HuH-7 (cell line): ENCODE results near the gene RAET1E.
"Not testable (repeated sequence)": the region's sequence is repeated elsewhere in the genome, so short reads cannot be mapped to it uniquely, and the experiment has no call there.

Experiments used
- DNase-seq: peaks from one replicate; pipeline ENCODE4 v3.0.0; 2011; ENCODE audit warnings: low spot score

RAET1E gene

GRCh38 chr6:149927025-149927424, 29.1 kb upstream of the RAET1E start:
- DNase-seq: not testable (repeated sequence)

- peak; percentile 86 for DNase-seq
Observed at GRCh38 chr6:149925974-149926777, 28.3 kb upstream of the RAET1E start.

GRCh38 chr6:149925253-149925973, 27.5 kb upstream of the RAET1E start:
- no peak for DNase-seq

DNA sequence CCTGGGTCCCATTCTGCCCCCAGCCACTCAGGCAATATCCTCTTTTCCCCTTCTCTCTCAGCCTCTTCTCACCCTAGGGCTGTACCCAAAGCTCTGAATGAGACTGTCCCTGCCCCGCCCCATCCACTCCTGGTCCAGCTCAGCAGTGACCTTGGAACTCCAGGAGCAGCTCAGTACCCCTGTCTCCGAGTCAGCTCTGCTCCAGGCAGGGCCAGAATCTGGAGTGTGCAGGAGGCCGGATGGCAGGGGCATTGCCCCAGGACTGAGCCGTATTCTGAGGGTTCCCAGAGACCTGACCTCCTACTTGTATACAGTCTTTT, 27.0 kb upstream of the RAET1E start:
- no peak for DNase-seq

DNA sequence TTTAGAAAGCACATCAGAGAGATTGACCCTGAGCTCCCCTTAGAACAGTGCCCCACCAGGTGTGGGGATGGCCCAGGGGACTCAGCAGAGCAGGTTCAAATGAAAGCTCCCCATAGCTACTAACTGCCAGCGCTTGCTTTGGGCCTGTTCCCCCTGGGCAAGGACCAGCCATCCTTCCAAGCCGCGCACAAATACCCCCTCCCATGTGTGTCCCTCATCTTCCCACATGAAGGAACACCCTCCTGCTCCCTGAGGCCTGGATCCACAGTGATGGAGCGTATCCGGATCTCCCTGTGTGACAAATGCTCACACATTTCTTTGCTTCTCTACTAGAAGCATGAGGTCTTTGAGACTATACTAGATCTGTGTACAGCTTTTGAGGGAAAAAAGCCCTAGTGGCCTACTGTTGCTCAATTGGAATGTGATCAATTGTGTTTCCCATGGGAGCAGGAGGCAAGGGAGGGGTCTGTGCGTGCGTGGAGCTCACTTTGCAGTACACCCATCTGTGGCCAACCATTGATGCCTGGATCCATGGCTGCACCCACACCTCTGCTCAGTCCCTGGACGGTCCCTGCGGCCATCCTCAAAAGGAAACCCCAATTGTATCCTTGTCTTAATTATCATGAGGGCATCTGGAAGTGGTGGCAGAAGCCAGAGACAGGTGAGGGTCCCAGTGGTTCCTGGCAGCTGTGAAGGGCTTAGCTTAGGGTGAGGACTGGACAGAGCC, 26.5 kb upstream of the RAET1E start:
- DNase-seq: no peak

DNA sequence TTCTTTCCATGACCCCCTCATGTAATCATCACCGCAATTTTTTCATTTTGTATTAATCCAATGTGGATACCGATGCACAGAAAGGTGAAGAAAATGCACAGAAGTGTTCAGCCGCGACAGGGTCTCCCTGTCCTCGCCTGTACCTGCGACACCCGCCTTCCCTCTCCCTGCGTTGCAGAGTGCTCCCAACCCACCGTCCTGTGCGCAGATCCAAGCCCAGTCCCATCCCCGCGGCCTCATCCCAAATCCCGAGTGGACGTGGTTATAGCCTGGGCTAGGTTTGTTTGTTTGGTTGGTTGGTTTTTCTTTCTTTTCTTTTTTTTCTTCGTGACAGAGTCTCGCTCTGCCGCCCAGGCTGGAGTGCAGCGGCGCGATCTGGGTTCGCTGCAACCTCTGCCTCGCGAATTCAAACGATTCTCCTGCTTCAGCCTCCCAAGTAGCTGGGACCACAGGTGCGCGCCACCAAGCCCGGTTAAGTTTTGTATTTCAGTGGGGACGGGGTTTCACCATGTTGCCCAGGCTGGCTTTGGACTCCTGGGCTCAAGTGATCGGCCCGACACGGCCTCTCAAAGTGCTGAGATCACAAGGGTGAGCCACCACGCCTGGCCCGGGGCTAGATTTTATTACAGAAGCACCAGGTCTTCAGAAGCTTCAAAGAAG, 25.5 kb upstream of the RAET1E start:
- no peak for DNase-seq

DNA sequence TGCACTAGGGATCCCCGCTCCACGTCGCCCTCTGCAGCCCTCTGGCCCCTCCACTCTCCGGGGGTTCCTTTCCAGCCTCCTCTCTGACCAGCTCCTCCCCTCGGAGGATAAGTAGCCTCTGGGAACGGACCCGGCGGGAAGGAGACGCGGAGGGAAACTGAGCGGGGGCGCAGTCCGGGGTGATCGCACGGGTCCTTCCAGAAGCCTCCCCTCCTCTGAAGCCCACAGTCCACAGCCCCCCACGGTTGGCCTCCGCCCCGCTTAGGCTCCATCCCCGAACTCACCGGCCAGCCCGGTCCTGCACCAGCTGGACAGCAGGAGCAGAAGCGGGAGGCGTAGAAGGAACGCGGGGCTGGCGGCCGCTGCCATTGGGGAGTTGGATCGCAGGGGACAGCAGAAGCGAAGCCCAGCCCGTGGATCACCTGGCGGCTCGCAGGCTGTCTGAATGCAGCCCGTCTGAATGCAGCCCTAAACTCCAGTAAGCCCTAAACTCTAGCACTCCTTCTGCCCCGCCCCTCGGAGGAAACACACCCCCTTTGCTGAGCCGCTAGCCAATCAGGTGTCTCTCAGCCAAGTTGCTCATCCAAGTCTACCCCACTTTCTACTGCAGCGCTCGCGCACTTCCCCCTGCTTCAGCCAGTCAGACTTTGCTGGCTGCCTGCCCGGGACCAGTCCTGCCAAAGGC, 24.9 kb upstream of the RAET1E start, which contains the start of gene RAET1G:
Gene RAET1G (minus strand): TSS at position 480 of the 685 bp plus-strand sequence. CDS start 111 bp downstream, at position 369.
- DNase-seq: peak; percentile 94

GRCh38 chr6:149922091-149922490, 24.2 kb upstream of the RAET1E start:
- not testable (repeated sequence) for DNase-seq

- no peak for DNase-seq
Observed at GRCh38 chr6:149921361-149921760, 23.4 kb upstream of the RAET1E start.

DNA sequence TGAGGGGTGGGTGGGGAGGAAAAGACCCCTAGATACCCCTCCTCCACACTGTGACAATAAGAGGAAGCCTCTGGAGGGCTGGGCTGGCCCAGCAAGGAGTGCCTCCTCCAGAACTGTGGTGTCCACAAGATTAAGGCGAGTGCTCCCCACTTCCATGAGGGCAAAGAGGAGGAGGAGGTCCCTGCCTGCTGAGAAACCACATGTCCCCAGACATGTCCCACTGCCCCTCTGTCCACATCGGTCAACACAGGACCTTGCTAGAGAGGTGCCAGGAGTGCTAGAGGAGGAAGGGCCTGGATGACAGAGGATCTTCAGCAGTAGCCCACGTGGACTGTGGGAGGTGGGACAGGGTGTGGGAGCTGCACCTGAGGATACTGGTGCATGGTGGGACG, 21.9 kb upstream of the RAET1E start:
- DNase-seq: no peak

GRCh38 chr6:149919126-149919833, 21.4 kb upstream of the RAET1E start:
- DNase-seq: not testable (repeated sequence)

DNA sequence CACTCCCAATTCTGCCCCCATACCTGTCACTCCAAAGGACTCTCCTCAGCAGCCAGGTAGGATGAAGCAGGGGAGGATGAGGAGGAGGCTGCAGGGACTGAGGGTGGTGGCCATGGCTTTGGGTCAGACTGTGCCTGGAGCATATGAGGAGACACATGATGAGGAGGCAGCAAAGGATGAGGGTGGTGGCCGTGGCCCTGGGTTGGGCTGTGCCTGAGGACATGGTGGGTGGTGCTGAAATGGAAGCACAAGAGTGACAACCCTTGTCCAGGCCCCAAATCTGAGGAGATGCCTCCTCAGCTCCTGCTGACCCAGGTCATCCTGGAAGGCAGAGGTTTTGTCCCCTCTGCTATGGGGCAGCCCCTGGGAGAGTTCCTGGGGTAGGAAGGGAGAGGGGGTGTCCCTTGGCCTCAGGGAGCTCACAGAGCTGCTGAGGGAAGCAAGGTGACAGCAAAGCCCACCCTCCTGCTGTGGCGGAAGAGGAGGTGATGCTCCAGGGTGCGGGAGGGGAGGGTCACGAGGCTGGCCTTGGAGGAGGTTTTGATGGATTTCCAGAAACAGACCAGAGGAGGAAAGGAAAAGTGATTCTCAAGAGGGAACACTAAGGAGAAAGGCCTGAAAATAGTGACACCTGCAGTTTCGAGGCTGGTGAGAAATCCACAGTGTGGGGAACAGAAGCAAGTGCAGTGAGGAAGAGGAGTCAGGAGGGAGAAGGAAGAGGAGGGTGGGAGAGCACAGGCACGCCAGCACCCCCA, 20.4 kb upstream of the RAET1E start:
- no peak for DNase-seq

GRCh38 chr6:149917679-149918078, 19.8 kb upstream of the RAET1E start:
- no peak for DNase-seq

DNA sequence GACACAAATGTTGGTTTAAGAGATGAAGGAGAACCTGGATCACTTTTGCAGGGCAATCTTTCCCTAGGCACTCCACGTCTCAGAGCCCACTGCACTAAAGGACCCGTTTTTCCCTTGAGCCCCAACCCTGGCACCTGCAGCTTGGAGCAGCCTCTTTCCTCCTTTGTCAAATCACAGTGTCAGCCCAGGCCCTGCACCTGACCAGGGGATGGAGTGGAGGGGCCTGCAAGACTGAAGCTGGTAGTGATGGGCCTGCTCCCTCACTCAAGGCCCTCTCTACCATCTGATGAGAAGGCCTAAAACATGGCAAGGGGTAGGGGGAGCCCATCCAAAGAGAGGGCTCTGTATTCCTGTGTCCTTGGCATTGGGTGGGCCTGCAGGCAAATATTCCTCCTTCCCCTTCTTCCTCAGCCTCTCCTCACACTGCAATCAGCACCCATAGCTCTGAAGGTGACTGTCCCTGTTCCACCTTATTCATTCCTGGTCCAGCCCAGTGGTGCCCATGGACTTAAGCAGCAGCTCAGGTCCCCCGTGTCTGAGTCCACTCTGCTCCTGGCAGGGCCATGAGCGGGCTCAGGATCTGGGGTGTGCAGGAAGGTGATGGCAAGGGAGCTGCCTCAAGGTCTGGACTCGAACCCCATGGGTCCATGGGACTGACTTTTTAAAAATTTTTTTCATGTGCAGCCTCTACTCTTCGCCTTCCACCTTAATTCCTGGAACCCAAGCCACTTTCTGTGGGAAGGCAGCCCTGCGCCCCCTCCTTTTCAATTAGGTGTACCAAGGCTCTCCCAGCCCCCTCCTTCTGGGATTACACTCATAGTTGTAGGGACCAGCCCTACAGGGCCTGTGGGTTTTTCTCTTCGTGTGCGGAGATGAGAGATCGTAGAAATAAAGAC, 18.3 kb upstream of the RAET1E start:
- no peak for DNase-seq

GRCh38 chr6:149913540-149914240, 15.8 kb upstream of the RAET1E start:
- DNase-seq: no peak

DNA sequence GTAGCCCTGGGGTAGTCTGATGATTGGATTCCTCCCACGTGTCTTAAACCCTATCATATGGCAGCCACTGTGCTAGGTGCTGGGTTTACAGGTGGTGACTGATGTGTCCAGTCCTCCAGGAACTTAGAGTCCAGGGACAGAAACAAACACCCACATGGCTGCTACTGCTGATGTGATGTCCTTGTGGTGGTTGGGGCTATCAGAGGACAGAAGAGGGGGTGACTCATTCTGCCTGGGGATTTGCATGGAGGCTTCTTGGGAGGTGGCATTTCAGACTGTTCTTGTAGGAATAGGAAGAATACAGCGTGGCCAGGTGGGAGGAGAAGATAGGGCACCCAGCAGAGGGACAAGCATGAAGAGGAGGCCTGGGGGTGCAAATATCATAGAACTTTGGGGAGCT, 15.2 kb upstream of the RAET1E start:
- DNase-seq: no peak

DNA sequence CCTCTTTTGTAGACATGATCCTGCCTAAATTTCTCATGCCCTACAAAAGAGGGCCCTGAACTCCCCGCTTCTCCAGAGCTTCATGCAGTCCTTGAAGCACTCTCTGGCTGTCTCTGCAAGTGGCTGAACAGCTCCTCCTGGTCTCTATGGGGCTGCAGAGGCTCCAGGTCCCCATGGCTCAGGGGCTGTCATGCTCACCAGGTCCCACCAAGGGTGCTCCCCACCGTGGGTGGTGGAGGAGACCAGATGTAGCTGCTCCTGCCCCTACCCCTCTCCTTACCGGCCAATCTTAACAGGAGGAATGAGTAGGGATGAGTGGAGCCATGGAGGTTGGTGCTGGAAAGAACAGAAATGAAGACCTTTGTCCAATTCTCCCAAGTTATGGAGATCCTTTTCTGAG, 14.8 kb upstream of the RAET1E start:
- DNase-seq: not testable (repeated sequence)

DNA sequence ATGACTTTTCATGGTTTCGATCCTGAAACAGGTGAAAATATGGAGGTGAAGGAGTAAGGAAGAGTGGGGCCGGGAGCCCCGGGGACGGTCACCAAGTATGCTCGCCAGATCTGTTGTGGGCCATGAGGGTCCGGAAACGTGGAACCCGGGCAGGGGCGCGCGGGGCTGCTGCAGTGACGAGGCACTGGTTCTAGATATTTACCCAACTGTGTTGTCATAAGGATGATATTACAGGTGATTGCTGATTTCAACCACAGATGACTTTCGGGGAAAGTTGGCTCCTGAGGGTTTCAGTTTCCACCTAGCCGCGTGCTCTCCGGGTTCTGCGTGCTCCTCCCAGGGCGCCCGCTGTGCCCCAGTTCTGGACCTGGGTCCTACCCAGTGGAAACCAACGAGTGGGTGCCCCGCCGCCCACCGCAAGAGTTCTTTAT, 12.8 kb upstream of the RAET1E start:
- DNase-seq: no peak
